Right lobe of liver (tissue), 4 donors: ENCODE data around the gene SLC39A6.

Source experiments
- CTCF ChIP-seq, 4 donors: fragments of 200-600 bp in 3 of 4; fragments of 450-650 bp in 1 of 4; IDR thresholded peaks; one replicate each; pipeline versions ENCODE4 v1.5.1 to v1.8.0; 2016 to 2022; ENCODE audit warnings: antibody characterized with exemption in 4 of 4, mild to moderate bottlenecking in 2 of 4
- POLR2A ChIP-seq: fragments of 450-650 bp; IDR thresholded peaks from one replicate; pipeline ENCODE4 v1.6.1; 2017; ENCODE audit warnings: antibody characterized with exemption, mild to moderate bottlenecking
- donor health status: DM: no; HTN: no; CAD: no.
- donor health status: DM: no; HTN: no; CAD: no.
- donor health status: DM: no; HTN: yes; CAD: no.

- TF ChIP-seq CTCF (IDR thresholded peaks at IDR 0.05) (no peak), POLR2A (no peak)
These were observed 28.3 kb upstream of the SLC39A6 start for GRCh38 chr18:36157441-36157840.
